K562 treated with DMSO at 1 percent for 4 hours (cell line): ENCODE results near the gene ZNF669. TPM values are rescaled to one million over a fixed set of nuclear protein-coding genes. Genes with fewer than 3 reads are reported as not detected.

Source experiments
- total RNA-seq: library from RNA; unstranded; fragments of 300-600 nt; gene quantifications from 2 replicates; pipeline ENCODE4 v1.2.3, GENCODE V29; 2022; ENCODE audit not compliant: insufficient read depth

The ZNF669 gene
- total RNA-seq: 6.6 and 8.7 TPM in 2 replicates

DNA sequence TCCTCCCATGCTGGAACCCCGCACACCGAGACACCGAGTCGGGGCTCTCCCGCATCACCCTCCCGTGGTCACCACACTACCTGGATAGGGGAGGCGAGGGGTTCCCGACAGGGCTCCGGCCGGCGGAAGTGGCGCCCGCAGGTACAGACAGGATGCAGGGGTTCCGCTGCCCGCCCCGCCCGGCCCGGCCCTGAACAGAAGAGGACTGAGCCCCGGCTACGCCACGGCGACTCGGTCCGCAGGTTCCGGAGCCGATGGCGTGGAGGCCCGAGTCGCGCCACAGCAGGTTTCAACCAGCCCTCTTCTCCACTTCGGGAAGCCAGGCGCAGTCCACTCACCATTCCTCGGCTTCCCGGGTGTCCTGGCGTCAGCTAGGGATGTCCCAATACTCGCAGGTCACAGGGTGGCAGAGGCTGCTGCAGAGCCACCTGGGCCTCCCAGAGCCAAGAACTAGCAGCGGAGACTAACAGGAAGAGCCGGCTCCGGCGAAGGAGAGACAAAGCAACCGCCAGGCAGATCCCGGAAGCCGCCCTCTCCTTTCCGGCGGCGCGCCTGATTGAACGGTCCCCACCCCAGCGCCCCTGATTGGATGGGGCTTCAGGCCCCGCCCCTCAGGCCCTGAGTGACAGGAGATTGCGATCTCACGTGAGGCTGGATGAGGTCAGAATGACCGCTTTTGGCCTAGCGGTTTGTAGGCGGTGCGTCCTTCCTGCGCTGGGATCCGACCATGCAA is at the start of gene ZNF669:
ZNF669 (minus strand) TSS at position 498 of the 733 bp plus-strand sequence; CDS start at position 341, 157 bp downstream.

DNA sequence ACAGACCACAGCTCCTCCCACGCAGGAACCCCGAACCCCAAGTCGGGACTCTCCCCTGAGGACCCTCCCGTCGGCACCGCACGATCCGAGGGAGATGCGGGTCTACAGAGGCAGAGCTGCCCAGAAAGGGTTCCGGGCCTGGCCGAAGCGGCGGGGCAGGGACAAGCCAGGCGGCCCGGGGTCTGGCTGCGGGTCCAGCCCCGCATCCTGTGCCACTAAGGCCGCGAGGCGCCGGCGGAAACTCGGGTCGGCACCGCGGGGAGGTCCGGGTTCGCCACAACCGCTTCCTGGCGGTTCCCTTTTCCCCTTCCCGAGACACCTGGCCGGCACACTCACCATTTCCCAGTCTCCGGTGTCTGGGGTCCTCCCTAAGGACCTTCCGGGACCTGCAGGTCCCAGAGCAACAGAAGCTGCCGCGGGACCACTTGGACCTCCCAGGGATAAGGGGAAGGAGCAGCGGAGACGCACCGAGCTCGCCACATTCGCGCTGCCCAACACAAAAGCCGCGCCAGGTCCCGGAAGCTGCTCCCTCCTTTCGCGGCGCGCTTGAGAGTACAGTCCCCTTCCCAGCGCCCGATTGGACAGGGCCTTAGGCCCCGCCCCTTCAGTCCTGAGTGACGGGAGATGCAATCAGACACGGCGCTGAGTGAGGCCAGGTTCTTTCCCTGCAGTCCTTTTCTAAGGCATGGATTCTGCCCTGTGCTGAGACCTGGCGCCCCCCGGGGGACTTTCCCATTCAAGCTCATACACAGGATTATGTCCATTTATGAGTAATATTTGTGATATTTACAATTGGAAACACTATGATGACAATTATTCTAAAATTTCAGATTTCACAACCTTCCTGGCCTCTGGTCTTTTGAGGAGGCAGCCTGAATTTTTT is 25.7 kb downstream of the ZNF669 start, which contains the start of gene ZNF670:
ZNF670 (minus strand) TSS at position 554 of the 883 bp plus-strand sequence; CDS start at position 339, 215 bp downstream.

Other genes starting within 250 kb of the ZNF669 start
- gene AHCTF1, start 172.4 kb downstream of the ZNF669 start, total RNA-seq: 16.1 and 22.6 TPM in 2 replicates
- gene ZNF695, start 96.3 kb downstream of the ZNF669 start, total RNA-seq: 9.4 and 13.2 TPM in 2 replicates
- gene ZNF670, start 25.5 kb downstream of the ZNF669 start, total RNA-seq: 4.4 and 7.0 TPM in 2 replicates
- gene ZNF124, start 67.7 kb upstream of the ZNF669 start, total RNA-seq: 9.5 and 17.1 TPM in 2 replicates
- gene VN1R5, start 151.7 kb upstream of the ZNF669 start, total RNA-seq: not detected in 2 replicates
- gene ZNF496, start 227.5 kb upstream of the ZNF669 start, total RNA-seq: 39.6 and 43.0 TPM in 2 replicates